Neuron (in vitro differentiated cells): ENCODE measurements around the gene ICA1.

ENCODE experiments used
- H2AFZ ChIP-seq: one replicate; pipeline ENCODE4 v1.6.1; 2013; ENCODE audit warnings: low read depth, mild to moderate bottlenecking, inconsistent platforms, low read length, moderate library complexity
- H3K27me3 ChIP-seq: one replicate; pipeline ENCODE4 v1.6.1; 2013; ENCODE audit warnings: low read length; ENCODE audit not compliant: insufficient read depth
- H3K36me3 ChIP-seq: one replicate; pipeline ENCODE4 v1.6.1; 2013; ENCODE audit warnings: low read length; ENCODE audit not compliant: insufficient read depth
- H3K4me1 ChIP-seq: one replicate; pipeline ENCODE4 v1.6.1; 2013; ENCODE audit warnings: low read length; ENCODE audit not compliant: insufficient read depth
- H3K4me3 ChIP-seq: 2 replicates; pipeline ENCODE4 v1.5.1; 2013; ENCODE audit warnings: mild to moderate bottlenecking, low read length, moderate library complexity
- H3K9me3 ChIP-seq: one replicate; pipeline ENCODE4 v1.6.1; 2013; ENCODE audit warnings: low read length

Gene ICA1

DNA sequence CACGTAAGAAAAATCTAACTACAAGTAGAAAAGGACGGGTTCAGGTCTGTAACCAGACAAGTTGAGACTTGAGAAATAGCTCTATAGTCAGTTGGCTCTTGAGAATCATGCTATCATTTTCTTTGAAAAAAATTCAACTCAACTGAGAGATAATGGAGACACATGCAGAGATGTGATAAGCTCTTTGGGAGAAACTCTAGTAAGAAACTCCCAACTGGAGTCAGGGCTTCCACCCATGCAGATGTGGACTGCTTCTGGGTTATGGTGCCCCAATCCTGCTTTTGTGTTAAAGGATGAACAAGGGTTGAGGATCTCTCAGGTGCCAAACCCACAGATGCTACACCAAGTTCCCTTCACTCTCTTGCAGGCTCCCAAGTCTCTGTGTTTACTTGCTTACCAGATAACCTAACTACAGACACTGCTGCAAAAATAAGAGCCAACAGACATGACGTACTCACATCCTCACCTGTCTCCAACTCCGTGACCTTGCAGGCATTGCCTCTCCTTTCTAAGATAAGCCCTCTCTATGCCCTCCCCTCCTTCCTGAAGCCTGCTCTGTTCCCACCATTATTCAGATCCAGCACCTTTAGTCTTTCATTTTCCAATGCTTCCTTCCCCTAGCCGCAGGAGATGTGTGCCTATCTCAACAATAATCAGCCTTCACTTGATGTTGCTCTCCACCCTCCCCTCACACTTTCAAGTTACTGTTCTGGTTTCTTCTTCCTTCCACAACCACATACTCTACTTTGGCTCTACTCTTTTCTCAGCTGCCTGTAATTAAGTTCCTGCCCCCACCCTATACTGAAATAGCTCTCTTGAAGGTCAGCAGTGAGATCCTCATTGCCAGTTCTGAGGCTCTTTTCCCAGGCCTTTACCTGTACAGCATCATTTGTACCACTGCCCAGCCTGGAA, 130.0 kb downstream of the ICA1 start:
- H3K4me3 ChIP-seq, result no peak overlapping the region
- no peaks in the 10 kb centered on the region for H3K36me3 ChIP-seq
- no peaks in the 10 kb centered on the region for H3K4me1 ChIP-seq
- H2AFZ ChIP-seq, result no peak overlapping the region
- H3K9me3 ChIP-seq, result no peaks in the 10 kb centered on the region
- no peaks in the 10 kb centered on the region for H3K27me3 ChIP-seq

DNA sequence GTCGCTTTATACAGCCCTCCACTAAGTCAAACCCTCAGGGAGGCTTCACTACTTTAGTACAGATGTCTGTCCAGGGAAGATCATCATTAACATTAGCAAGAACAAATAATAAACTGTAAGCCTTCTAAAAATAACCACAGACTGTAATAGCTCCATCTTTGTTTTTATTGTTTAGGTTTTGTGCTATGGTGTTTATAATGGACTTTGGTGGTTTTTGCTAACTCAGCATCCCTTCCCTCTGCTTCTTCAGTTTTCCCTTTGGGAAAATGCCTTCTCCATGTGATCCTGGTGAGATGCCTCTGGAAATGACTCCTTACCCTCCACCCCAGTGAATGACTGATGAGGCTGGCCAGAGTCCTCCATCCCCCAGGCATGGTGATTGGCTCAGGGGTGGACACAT, 131.3 kb downstream of the ICA1 start:
- Histone ChIP-seq H3K4me3 (no peak overlapping the region), H3K27me3 (no peaks in the 10 kb centered on the region), H3K36me3 (peaks cover 5% of the 10 kb centered on the region), H2AFZ (no peak overlapping the region), H3K9me3 (no peaks in the 10 kb centered on the region), H3K4me1 (no peaks in the 10 kb centered on the region)

DNA sequence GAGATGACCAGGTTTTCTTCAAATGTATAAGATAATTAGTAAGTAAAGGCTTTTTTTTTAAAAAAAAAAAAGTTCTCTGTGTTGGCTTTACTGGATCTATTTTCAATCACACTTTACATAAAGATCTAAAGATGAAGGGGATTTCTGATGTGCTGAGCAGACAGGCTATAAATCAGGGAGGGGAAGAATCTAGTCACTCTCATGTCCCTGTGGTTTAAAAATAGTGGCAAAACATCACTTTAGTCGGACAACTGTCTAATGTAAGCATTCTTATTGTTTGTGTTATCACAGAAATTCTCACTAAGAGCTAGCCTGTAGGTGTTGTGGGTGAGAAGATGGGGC, 132.7 kb downstream of the ICA1 start:
- Histone ChIP-seq H3K9me3 (no peaks in the 10 kb centered on the region), H3K4me1 (no peaks in the 10 kb centered on the region), H3K27me3 (no peaks in the 10 kb centered on the region), H3K4me3 (no peak overlapping the region), H2AFZ (no peak overlapping the region), H3K36me3 (peaks cover 7% of the 10 kb centered on the region)

DNA sequence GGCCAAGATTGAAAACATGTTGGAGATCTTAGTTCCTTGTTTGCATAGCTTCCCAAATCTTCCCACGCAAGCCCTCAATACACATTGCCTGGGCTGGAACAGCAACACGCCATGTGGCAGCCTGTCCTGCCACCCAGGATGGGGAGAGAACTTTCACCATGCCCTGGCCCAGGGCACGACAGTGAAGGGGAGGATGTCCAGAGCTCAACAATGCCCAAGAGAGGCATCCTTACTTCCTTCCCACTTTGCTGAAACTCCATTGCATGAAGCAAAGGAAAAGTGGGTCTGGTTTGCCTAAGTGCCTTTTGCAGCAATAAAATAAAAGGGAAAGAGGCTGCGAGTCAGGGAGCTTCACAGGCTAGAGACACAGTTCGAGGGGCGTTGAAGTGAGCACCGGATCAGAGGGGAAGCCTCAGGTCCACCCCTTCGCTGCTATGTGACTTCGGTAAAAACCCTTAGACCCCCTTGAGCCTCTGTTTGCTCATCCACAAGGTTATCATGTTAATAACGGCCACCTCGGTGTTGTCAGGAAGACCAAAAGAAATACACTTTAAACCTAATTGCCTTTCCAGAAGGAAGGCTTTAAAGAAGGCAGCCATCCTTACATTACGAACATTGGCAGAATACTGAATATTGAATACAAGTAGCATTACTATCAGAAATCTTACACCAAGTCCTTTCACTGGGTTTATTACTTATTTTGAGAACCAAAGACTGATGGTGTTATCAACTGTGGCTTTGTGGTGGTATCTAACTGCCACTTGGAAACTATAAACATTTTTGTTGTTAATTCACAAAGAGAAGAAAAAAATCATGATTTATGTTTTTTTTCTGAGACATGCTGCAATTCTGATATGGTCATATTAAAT, 133.3 kb downstream of the ICA1 start:
- no peak overlapping the region for H2AFZ ChIP-seq
- no peaks in the 10 kb centered on the region for H3K9me3 ChIP-seq
- H3K4me3 ChIP-seq, result no peak overlapping the region
- peaks cover 7% of the 10 kb centered on the region for H3K36me3 ChIP-seq
- H3K27me3 ChIP-seq, result no peaks in the 10 kb centered on the region
- no peaks in the 10 kb centered on the region for H3K4me1 ChIP-seq

DNA sequence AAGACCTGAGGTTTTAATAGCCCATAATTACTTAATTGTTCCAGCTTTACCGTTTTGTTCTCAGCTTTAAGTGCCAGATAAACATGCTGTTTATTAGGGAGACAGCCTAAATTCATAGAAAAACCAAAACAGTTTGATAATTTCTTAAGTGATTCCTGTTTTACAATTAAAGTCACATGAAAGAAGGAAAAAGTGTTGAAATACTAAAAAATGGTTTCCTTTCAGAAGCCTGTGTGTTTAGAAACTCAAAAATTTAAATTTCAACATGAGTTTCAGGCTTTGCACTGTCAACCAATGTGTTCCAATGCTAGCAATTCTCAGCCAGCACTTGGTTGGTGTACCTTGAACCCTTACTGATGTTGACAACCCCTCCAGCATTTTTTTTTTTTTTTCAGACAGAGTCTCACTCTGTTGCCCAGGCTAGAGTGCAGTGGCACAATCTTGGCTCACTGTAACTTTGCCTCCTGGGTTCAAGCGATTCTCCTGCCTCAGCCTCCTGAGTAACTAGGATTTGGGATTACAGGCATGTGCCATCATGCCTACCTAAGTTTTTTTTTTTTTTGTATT, 135.3 kb downstream of the ICA1 start:
- Histone ChIP-seq H3K27me3 (no peaks in the 10 kb centered on the region), H2AFZ (no peak overlapping the region), H3K9me3 (peaks cover 3% of the 10 kb centered on the region), H3K36me3 (peaks cover 7% of the 10 kb centered on the region), H3K4me3 (no peak overlapping the region), H3K4me1 (no peaks in the 10 kb centered on the region)

DNA sequence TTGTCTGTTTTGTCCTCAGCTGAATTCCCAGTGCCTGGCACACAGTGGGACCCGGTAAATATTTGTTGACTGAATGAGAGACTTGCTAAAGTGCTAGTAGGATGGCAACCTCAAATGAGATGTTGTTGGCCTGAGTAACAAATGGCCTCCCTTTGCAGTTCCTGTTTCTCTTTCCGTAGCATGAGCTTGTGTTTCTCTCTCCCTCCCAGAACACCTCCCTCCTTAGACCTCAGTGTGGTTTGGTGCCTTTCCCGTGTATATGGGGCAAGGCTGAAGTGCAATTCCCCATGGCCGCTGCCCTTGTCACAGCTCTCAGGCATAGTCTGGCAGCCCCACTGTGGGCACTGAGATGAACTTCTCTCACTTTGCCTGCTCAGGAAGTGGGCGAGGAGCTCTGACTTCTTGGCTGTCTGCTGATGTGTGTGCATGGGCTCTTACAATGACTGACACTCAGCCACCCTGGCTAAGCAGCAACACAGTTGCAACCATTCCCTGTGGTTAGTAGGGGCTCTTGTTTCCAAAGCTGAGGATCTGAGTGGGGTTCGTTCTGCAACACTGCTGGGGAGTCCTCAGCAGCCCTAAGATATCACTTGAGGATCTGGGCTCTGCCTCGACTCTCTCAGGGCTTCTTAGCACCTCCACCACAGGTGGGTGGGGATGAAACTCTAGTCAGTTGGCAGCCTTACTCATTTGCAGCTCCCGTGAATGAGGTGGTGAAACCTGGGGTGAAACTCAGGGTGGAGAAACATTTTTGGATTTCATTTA, 136.1 kb downstream of the ICA1 start:
- Histone ChIP-seq H3K9me3 (peaks cover 3% of the 10 kb centered on the region), H3K4me1 (peaks cover 3% of the 10 kb centered on the region), H3K36me3 (peaks cover 7% of the 10 kb centered on the region), H3K27me3 (no peaks in the 10 kb centered on the region), H2AFZ (no peak overlapping the region), H3K4me3 (no peak overlapping the region)

DNA sequence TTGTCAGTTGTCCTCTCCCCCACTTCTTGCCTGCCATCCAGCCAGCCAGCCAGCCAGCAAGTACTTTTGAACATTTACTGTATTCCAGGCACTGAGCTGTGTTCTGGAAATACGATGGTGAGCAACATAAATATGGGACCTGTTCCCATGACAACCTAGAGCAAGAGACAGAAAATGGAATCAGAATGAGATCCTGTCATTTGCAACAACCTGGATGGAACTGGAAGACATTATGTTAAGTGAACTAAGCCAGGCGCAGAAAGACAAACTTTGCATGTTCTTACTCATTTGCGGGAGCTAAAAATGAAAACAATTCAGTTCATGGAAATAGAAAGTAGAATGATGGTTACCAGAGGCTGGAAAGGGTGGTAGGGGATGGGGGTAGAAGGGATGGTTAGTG, 140.7 kb downstream of the ICA1 start:
- no peak overlapping the region for H3K4me3 ChIP-seq

DNA sequence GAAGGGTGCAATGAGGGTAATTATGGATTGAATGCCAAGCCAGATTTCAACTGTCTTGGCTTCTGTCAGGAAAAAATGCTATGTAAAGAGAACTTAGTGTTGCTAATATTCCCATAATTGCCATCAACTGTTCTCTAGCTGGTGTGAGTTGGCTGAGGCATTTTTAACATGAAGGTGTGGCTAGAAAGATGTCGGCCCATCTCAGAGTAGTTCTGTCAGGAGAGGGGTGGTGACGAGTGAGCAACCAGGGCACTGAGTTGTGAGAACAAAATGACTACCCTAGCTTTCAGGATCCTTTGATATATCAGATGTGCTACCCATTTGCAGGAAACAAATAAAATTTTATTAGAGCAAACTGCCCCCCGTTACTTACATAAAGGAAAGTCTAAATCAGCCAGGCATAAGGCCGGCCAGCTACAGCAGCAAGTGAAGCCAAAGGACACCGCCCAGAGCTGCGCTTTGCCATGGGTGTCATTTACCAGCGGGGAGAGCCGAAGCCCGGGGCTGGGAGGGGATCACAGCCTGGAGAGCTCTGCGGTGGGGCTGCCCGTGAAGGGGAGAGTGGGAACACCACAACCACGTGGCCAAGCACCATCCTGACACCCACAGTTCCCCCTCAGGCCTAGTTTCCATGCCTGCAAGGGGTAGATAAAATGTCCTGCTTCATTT, 141.4 kb downstream of the ICA1 start:
- Histone ChIP-seq H3K4me1 (peaks cover 3% of the 10 kb centered on the region), H3K36me3 (no peaks in the 10 kb centered on the region), H3K4me3 (no peak overlapping the region), H3K27me3 (no peaks in the 10 kb centered on the region), H2AFZ (no peak overlapping the region), H3K9me3 (peaks cover 3% of the 10 kb centered on the region)

More for the DNA sequence above, 140.7 kb downstream of the ICA1 start:
- H3K4me1 ChIP-seq, result peaks cover 3% of the 10 kb centered on the region
- no peak overlapping the region for H2AFZ ChIP-seq
- no peaks in the 10 kb centered on the region for H3K27me3 ChIP-seq
- H3K36me3 ChIP-seq, result peaks cover 7% of the 10 kb centered on the region
- H3K9me3 ChIP-seq, result peaks cover 3% of the 10 kb centered on the region

DNA sequence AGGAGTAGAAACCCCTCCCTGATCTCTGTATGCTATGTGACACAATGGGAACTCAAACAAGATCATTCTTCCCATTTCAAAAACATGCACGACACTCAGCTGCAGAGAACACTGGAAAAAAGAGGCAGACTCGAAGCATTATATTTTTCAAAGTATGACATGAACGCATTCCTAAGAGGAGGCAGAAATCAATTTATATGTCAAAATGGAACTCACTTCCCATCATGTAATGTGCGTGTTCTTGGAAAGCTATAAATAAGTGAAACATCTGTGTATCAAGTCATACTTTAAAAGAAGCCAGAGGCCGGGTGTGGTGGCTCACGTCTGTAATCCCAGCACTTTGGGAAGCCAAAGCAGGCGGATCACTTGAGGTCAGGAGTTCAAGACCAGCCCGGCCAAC, 142.7 kb downstream of the ICA1 start:
- H3K4me3 ChIP-seq, result no peak overlapping the region
- no peaks in the 10 kb centered on the region for H3K36me3 ChIP-seq
- H2AFZ ChIP-seq, result no peak overlapping the region
- H3K27me3 ChIP-seq, result no peaks in the 10 kb centered on the region
- peaks cover 3% of the 10 kb centered on the region for H3K4me1 ChIP-seq
- H3K9me3 ChIP-seq, result peaks cover 3% of the 10 kb centered on the region

DNA sequence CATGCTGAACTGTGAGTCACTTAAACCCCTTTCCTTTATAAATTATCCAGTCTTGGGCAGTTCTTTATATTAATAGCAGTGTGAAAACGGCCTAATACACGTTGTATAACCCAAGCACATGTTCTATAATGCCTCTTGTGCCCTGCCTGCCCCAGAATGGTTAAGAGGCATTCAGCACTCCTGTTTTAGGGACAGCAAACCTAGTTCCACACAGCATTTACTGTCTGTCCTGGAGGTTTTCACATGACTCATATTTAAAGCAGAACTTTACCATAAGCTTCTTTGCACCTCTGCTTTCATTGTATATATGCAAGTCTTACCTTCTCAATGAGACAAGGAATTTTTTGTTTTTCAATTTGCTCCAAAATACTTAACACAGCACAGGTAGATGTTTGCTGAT, 144.8 kb downstream of the ICA1 start:
- Histone ChIP-seq H3K27me3 (no peaks in the 10 kb centered on the region), H3K4me1 (peaks cover 3% of the 10 kb centered on the region), H3K4me3 (no peak overlapping the region), H3K9me3 (peaks cover 9% of the 10 kb centered on the region), H3K36me3 (no peaks in the 10 kb centered on the region), H2AFZ (no peak overlapping the region)

DNA sequence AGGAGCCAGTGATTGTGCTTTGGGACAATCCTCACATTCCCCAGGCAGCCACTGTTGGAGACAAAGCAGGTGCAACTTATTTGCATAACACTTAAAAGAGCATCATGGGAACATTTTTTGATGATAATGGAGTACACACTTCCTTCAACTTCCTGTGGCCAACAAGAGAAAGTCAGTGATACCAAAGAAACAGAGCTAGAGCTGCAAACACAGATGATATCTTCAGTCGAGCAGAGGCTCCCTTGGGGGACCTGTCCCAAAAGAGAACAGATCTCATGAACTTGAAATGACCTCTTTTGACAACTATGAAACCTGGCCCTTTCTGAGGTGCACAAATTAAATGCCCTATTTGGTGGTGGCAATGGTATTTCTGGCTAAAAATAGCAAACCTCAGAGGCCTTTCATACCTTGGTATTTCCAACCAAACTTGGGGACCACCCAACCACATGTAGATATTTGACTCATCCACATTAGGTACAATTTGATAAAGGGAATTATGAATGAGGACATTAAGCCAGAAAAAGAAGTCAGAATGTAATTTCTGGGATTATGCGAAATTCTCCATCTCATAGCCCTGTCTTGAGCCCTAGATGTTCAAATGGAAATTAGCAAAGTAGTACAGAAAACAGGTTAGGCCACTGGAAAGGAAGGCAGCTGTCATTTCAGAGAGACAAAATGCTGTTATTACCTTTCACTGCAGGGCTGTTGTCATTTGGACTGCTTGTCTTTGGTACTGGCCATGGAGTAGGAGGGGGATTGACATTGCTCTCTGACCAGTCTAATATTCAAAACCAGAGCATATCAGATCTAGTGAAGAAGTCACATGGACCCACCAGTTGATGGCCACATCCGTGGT, 146.2 kb downstream of the ICA1 start:
- H3K4me1 ChIP-seq, result no peaks in the 10 kb centered on the region
- H2AFZ ChIP-seq, result no peak overlapping the region
- H3K9me3 ChIP-seq, result peaks cover 10% of the 10 kb centered on the region
- H3K36me3 ChIP-seq, result no peaks in the 10 kb centered on the region
- no peaks in the 10 kb centered on the region for H3K27me3 ChIP-seq
- no peak overlapping the region for H3K4me3 ChIP-seq

DNA sequence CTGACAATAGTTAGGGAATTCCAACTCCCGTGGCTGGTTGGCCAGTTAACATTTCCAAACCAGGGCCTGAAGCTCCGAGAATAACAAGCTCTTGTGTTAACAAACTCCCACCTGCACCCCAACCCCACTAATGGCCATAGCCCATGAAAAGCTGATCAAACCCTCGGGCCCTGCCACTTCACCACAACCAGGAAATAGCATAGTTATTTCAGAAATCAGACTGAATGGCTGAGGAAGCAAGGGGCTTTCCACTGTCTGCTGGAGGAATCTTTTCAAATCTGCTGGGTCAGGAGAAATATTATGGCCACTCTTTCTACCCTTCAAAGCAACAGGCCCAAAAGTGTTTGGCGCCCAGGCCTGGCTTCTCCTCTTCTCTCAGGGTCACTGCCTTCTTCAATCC, 147.8 kb downstream of the ICA1 start:
- peaks cover 10% of the 10 kb centered on the region for H3K9me3 ChIP-seq
- H3K4me3 ChIP-seq, result no peak overlapping the region
- H3K36me3 ChIP-seq, result no peaks in the 10 kb centered on the region
- no peaks in the 10 kb centered on the region for H3K4me1 ChIP-seq
- no peak overlapping the region for H2AFZ ChIP-seq
- no peaks in the 10 kb centered on the region for H3K27me3 ChIP-seq
